Measurements from ENCODE around the gene DPP6.

DPP6 gene

GRCh38 chr7:154776350-154776749 is 724.2 kb downstream of the DPP6 start:
- TF ChIP-seq POLR2A (IDR thresholded peaks at IDR 0.05; ENCODE audit: extremely low read depth, insufficient read length) = no peak
- no peak for TF ChIP-seq MYC (IDR thresholded peaks at IDR 0.05; ENCODE audit: low read depth, low read length)
- no peak for DNase-seq (ENCODE audit: low read depth)
- H3K4me3 ChIP-seq (ENCODE audit: low read depth, low read length) = no peak overlapping the region

GRCh38 chr7:154777023-154777422 is 724.8 kb downstream of the DPP6 start:
- TF ChIP-seq POLR2A (IDR thresholded peaks at IDR 0.05; ENCODE audit: extremely low read depth, insufficient read length) = no peak
- TF ChIP-seq MYC (IDR thresholded peaks at IDR 0.05; ENCODE audit: low read depth, low read length) = no peak
- TF ChIP-seq CTCF (IDR thresholded peaks at IDR 0.05; ENCODE audit: low read depth, low read length) = no peak
- TF ChIP-seq MAX (IDR thresholded peaks at IDR 0.05; ENCODE audit: low read depth, low read length) = no peak
- H3K4me3 ChIP-seq (ENCODE audit: low read depth, low read length) = no peak overlapping the region
- DNase-seq (ENCODE audit: low read depth) = no peak

GRCh38 chr7:154777489-154777888 is 725.3 kb downstream of the DPP6 start:
- DNase-seq (ENCODE audit: low read depth) = no peak
- no peak overlapping the region for H3K4me3 ChIP-seq (ENCODE audit: low read depth, low read length)
- TF ChIP-seq POLR2A (IDR thresholded peaks at IDR 0.05; ENCODE audit: extremely low read depth, insufficient read length) (no peak), MAX (IDR thresholded peaks at IDR 0.05; ENCODE audit: low read depth, low read length) (no peak), MYC (IDR thresholded peaks at IDR 0.05; ENCODE audit: low read depth, low read length) (no peak), CTCF (IDR thresholded peaks at IDR 0.05; ENCODE audit: low read depth, low read length) (no peak)

- no peak overlapping the region for H3K4me3 ChIP-seq (ENCODE audit: low read depth, low read length)
- TF ChIP-seq MAX (IDR thresholded peaks at IDR 0.05; ENCODE audit: low read depth, low read length) = no peak
- TF ChIP-seq MYC (IDR thresholded peaks at IDR 0.05; ENCODE audit: low read depth, low read length) = no peak
- no peak for TF ChIP-seq CTCF (IDR thresholded peaks at IDR 0.05; ENCODE audit: low read depth, low read length)
- TF ChIP-seq POLR2A (IDR thresholded peaks at IDR 0.05; ENCODE audit: extremely low read depth, insufficient read length) = no peak
- no peak for DNase-seq (ENCODE audit: low read depth)
Measured at GRCh38 chr7:154777908-154778307, 725.7 kb downstream of the DPP6 start.

- no peak for TF ChIP-seq MAX (IDR thresholded peaks at IDR 0.05; ENCODE audit: low read depth, low read length)
- TF ChIP-seq POLR2A (IDR thresholded peaks at IDR 0.05; ENCODE audit: extremely low read depth, insufficient read length) = no peak
- TF ChIP-seq CTCF (IDR thresholded peaks at IDR 0.05; ENCODE audit: low read depth, low read length) = no peak
- no peak for TF ChIP-seq MYC (IDR thresholded peaks at IDR 0.05; ENCODE audit: low read depth, low read length)
- H3K4me3 ChIP-seq (ENCODE audit: low read depth, low read length) = no peak overlapping the region
- no peak for DNase-seq (ENCODE audit: low read depth)
Measured at GRCh38 chr7:154781369-154782303, 729.4 kb downstream of the DPP6 start.

- TF ChIP-seq CTCF (IDR thresholded peaks at IDR 0.05; ENCODE audit: low read depth, low read length) (no peak), MYC (IDR thresholded peaks at IDR 0.05; ENCODE audit: low read depth, low read length) (no peak), MAX (IDR thresholded peaks at IDR 0.05; ENCODE audit: low read depth, low read length) (no peak), POLR2A (IDR thresholded peaks at IDR 0.05; ENCODE audit: extremely low read depth, insufficient read length) (no peak)
- no peak for DNase-seq (ENCODE audit: low read depth)
Measured at GRCh38 chr7:154783281-154783909, 731.2 kb downstream of the DPP6 start.

More at GRCh38 chr7:154783281-154783909, 731.2 kb downstream of the DPP6 start:
- H3K4me3 ChIP-seq (ENCODE audit: low read depth, low read length) = no peak overlapping the region
